ENCODE measurements around the gene CNKSR2. TPM values are rescaled to one million over a fixed set of nuclear protein-coding genes. Genes with fewer than 3 reads are reported as not detected.

CNKSR2 gene
- total RNA-seq, 1 experiment from 2014 or later, result 1.5 TPM

GRCh38 chrX:21438792-21439191, 64.6 kb downstream of the CNKSR2 start:
- no peaks in the 10 kb centered on the region for H3K9me3 ChIP-seq (ENCODE audit: low read depth, low read length, poor library complexity, severe bottlenecking)
- no peak overlapping the region for H3K4me3 ChIP-seq (ENCODE audit: low read depth, low read length, poor library complexity, severe bottlenecking)
- ChIA-PET CTCF (no interaction called here), POLR2A (ENCODE audit: low non-redundant PET) (no interaction called here)
- H3K4me1 ChIP-seq (ENCODE audit: insufficient read depth, low read length, poor library complexity, severe bottlenecking), result no peaks in the 10 kb centered on the region
- no TSS peak for BruUV-seq (replicated peaks)
- no peaks in the 10 kb centered on the region for H3K27me3 ChIP-seq (replicated peaks; ENCODE audit: insufficient read depth, low read depth, low read length, poor library complexity)
- no peaks in the 10 kb centered on the region for H3K36me3 ChIP-seq (ENCODE audit: insufficient read depth, low read length, poor library complexity, severe bottlenecking)
- DNase-seq (ENCODE audit: low spot score), result no peak
- TF ChIP-seq, protein P1, sequence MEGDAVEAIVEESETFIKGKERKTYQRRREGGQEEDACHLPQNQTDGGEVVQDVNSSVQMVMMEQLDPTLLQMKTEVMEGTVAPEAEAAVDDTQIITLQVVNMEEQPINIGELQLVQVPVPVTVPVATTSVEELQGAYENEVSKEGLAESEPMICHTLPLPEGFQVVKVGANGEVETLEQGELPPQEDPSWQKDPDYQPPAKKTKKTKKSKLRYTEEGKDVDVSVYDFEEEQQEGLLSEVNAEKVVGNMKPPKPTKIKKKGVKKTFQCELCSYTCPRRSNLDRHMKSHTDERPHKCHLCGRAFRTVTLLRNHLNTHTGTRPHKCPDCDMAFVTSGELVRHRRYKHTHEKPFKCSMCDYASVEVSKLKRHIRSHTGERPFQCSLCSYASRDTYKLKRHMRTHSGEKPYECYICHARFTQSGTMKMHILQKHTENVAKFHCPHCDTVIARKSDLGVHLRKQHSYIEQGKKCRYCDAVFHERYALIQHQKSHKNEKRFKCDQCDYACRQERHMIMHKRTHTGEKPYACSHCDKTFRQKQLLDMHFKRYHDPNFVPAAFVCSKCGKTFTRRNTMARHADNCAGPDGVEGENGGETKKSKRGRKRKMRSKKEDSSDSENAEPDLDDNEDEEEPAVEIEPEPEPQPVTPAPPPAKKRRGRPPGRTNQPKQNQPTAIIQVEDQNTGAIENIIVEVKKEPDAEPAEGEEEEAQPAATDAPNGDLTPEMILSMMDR (conservative IDR thresholded peaks at IDR 0.05; ENCODE audit: low read depth, low read length), result no peak
- no peak for TF ChIP-seq EZH2 (IDR thresholded peaks at IDR 0.05; ENCODE audit: borderline replicate concordance, low read depth, low read length, poor library complexity, severe bottlenecking)
- intact Hi-C loops (cut with micrococcal nuclease; ENCODE audit: unreplicated experiment), result no loop called here
- no peak overlapping the region for H3K27ac ChIP-seq (ENCODE audit: low read depth, low read length, poor library complexity, severe bottlenecking)

- Histone ChIP-seq H3K4me1 (ENCODE audit: insufficient read depth, low read length, poor library complexity, severe bottlenecking) (no peaks in the 10 kb centered on the region), H3K27me3 (replicated peaks; ENCODE audit: insufficient read depth, low read depth, low read length, poor library complexity) (no peaks in the 10 kb centered on the region), H3K36me3 (ENCODE audit: insufficient read depth, low read length, poor library complexity, severe bottlenecking) (no peaks in the 10 kb centered on the region), H3K4me3 (ENCODE audit: low read depth, low read length, poor library complexity, severe bottlenecking) (no peak overlapping the region), H3K27ac (ENCODE audit: low read depth, low read length, poor library complexity, severe bottlenecking) (no peak overlapping the region), H3K9me3 (ENCODE audit: low read depth, low read length, poor library complexity, severe bottlenecking) (no peaks in the 10 kb centered on the region)
- TF ChIP-seq, protein P1 (conservative IDR thresholded peaks at IDR 0.05; ENCODE audit: low read depth, low read length), result no peak
- TF ChIP-seq EZH2 (IDR thresholded peaks at IDR 0.05; ENCODE audit: borderline replicate concordance, low read depth, low read length, poor library complexity, severe bottlenecking), result no peak
- CTCF ChIA-PET, result no interaction called here
- DNase-seq (ENCODE audit: low spot score), result no peak
- BruUV-seq (replicated peaks), result no TSS peak
- intact Hi-C loops (cut with micrococcal nuclease; ENCODE audit: unreplicated experiment), result no loop called here
- POLR2A ChIA-PET (ENCODE audit: low non-redundant PET), result no interaction called here
These were observed 66.7 kb downstream of the CNKSR2 start for GRCh38 chrX:21440911-21441310.

- ChIA-PET POLR2A (ENCODE audit: low non-redundant PET) (no interaction called here), CTCF (no interaction called here)
- H3K27me3 ChIP-seq (replicated peaks; ENCODE audit: insufficient read depth, low read depth, low read length, poor library complexity), result no peaks in the 10 kb centered on the region
- no peak overlapping the region for H3K4me3 ChIP-seq (ENCODE audit: low read depth, low read length, poor library complexity, severe bottlenecking)
- BruUV-seq (replicated peaks), result no TSS peak
- no peaks in the 10 kb centered on the region for H3K4me1 ChIP-seq (ENCODE audit: insufficient read depth, low read length, poor library complexity, severe bottlenecking)
- H3K9me3 ChIP-seq (ENCODE audit: low read depth, low read length, poor library complexity, severe bottlenecking), result no peaks in the 10 kb centered on the region
- no peak overlapping the region for H3K27ac ChIP-seq (ENCODE audit: low read depth, low read length, poor library complexity, severe bottlenecking)
- TF ChIP-seq, protein P1 (conservative IDR thresholded peaks at IDR 0.05; ENCODE audit: low read depth, low read length), result no peak
- TF ChIP-seq EZH2 (IDR thresholded peaks at IDR 0.05; ENCODE audit: borderline replicate concordance, low read depth, low read length, poor library complexity, severe bottlenecking), result no peak
- no peak for DNase-seq (ENCODE audit: low spot score)
- intact Hi-C loops (cut with micrococcal nuclease; ENCODE audit: unreplicated experiment), result no loop called here
- no peaks in the 10 kb centered on the region for H3K36me3 ChIP-seq (ENCODE audit: insufficient read depth, low read length, poor library complexity, severe bottlenecking)
These were observed 83.5 kb downstream of the CNKSR2 start for GRCh38 chrX:21457718-21458117.

All from A673 (cell line).